SK-N-SH (cell line): ENCODE results near the gene PPP1R14D. TPM values are rescaled to one million over a fixed set of nuclear protein-coding genes. Genes with fewer than 3 reads are reported as not detected.
A peak's percentile ranks its signal among the peaks of the same experiment; 100 is the strongest.

Source experiments
- CTCF ChIA-PET: fragments of 300-600, 350-600 bp; formaldehyde crosslinking; extraction: SDS; loops from one replicate; lab custom pipeline; 2021; lab: Yijun Ruan, JAX
- POLR2A ChIA-PET: fragments of 350-600 bp; sonication (Branson Sonifier 250); formaldehyde crosslinking; extraction: SDS; loops from one replicate; lab custom pipeline; 2020; ENCODE audit warnings: antibody characterized with exemption, inconsistent platforms; lab: Yijun Ruan, JAX
- DNase-seq: peaks from one replicate; pipeline ENCODE4 v3.0.0; 2012
- H2AFZ ChIP-seq: fragments of 200-600 bp; sonication (generic); 2 replicates; pipeline ENCODE4 v1.8.1; 2016; ENCODE audit warnings: antibody characterized with exemption, mild to moderate bottlenecking, low read depth
- H3F3A ChIP-seq: fragments of 200-600 bp; sonication (generic); replicated peaks from 2 replicates; pipeline ENCODE3; 2016; ENCODE audit warnings: antibody characterized with exemption, mild to moderate bottlenecking; ENCODE audit not compliant: insufficient read depth
- H3K27ac ChIP-seq, 2 experiments: fragments of 200-500 bp in 1 of 2; fragments of 200-600 bp in 1 of 2; sonication (Bioruptor generic) in 1 of 2; sonication (generic), shearing (Covaris generic) in 1 of 2; 2 replicates each; pipeline versions ENCODE4 v1.5.1 to v1.6.1; 2014 to 2016; ENCODE audit warnings: low read depth in 2 of 2, inconsistent platforms in 1 of 2, low read length in 1 of 2, mild to moderate bottlenecking in 1 of 2, mixed read lengths in 1 of 2
- H3K27me3 ChIP-seq: fragments of 200-600 bp; sonication (generic), shearing (Covaris generic); 2 replicates; pipeline ENCODE4 v1.6.1; 2016; ENCODE audit warnings: mixed run types; ENCODE audit not compliant: insufficient read depth
- H3K36me3 ChIP-seq, 2 experiments: fragments of 200-500 bp in 1 of 2; fragments of 200-600 bp in 1 of 2; sonication (Bioruptor generic) in 1 of 2; sonication (generic) in 1 of 2; replicated peaks in 1 of 2; 2 replicates each; pipeline versions ENCODE3 to v1.5.1; 2014 to 2016; ENCODE audit warnings: low read length in 1 of 2, mild to moderate bottlenecking in 1 of 2; ENCODE audit not compliant: insufficient read depth in 2 of 2, control insufficient read depth in 1 of 2
- H3K4me1 ChIP-seq, 2 experiments: fragments of 200-500 bp in 1 of 2; fragments of 200-600 bp in 1 of 2; sonication (Bioruptor generic) in 1 of 2; sonication (generic), shearing (Covaris generic) in 1 of 2; 2 replicates each; pipeline versions ENCODE4 v1.5.1 to v1.6.1; 2014 to 2016; ENCODE audit warnings: low read depth in 1 of 2, low read length in 1 of 2, mixed run types in 1 of 2; ENCODE audit not compliant: insufficient read depth in 2 of 2, control insufficient read depth in 1 of 2
- H3K4me2 ChIP-seq: fragments of 200-600 bp; sonication (generic), shearing (Covaris generic); 2 replicates; pipeline ENCODE4 v1.6.1; 2017; ENCODE audit warnings: mixed run types
- H3K4me3 ChIP-seq, 2 experiments: fragments of 200-500 bp in 1 of 2; fragments of 200-600 bp in 1 of 2; sonication (Bioruptor generic) in 1 of 2; sonication (generic), shearing (Covaris generic) in 1 of 2; 2 replicates each; pipeline versions ENCODE4 v1.5.1 to v1.8.1; 2014 to 2016; ENCODE audit warnings: low read depth in 2 of 2, inconsistent platforms in 1 of 2, low read length in 1 of 2, mild to moderate bottlenecking in 1 of 2, mixed read lengths in 1 of 2, moderate library complexity in 1 of 2
- H3K79me2 ChIP-seq: fragments of 200-600 bp; sonication (generic); 2 replicates; pipeline ENCODE4 v1.8.1; 2017; ENCODE audit warnings: mild to moderate bottlenecking; ENCODE audit not compliant: insufficient read depth
- H3K9ac ChIP-seq: fragments of 200-600 bp; sonication (generic); 2 replicates; pipeline ENCODE4 v1.6.1; 2017; ENCODE audit warnings: mixed run types
- H3K9me2 ChIP-seq: fragments of 200-600 bp; sonication (generic); 2 replicates; pipeline ENCODE4 v1.6.1; 2017; ENCODE audit warnings: mixed run types
- H3K9me3 ChIP-seq: fragments of 200-600 bp; sonication (generic); 2 replicates; pipeline ENCODE4 v1.6.1; 2017; ENCODE audit warnings: mixed run types, mild to moderate bottlenecking, moderate library complexity
- H4K20me1 ChIP-seq: fragments of 200-600 bp; sonication (generic); 2 replicates; pipeline ENCODE4 v1.6.1; 2017; ENCODE audit warnings: mild to moderate bottlenecking, mixed run types; ENCODE audit not compliant: insufficient read depth
- EZH2phosphoT487 ChIP-seq: fragments of 200-600 bp; sonication (generic); IDR thresholded peaks from 2 replicates; pipeline ENCODE4 v1.6.1; 2017; ENCODE audit warnings: low read depth, mixed run types, mild to moderate bottlenecking, antibody characterized with exemption, moderate library complexity, borderline replicate concordance
- FOSL2 ChIP-seq: IDR thresholded peaks from 2 replicates; pipeline ENCODE4 v1.4.0; 2012; ENCODE audit warnings: low read depth, mild to moderate bottlenecking, moderate library complexity, borderline replicate concordance
- FOXJ3 ChIP-seq: sonication (generic); formaldehyde crosslinking; IDR thresholded peaks from 2 replicates; pipeline ENCODE4 v1.5.1; 2020; ENCODE audit warnings: mild to moderate bottlenecking, missing genetic modification reagents
- FOXM1 ChIP-seq: IDR thresholded peaks from 2 replicates; pipeline ENCODE4 v1.4.0; 2012; ENCODE audit warnings: low read depth, mild to moderate bottlenecking
- GABPA ChIP-seq: IDR thresholded peaks from 2 replicates; pipeline ENCODE4 v1.4.0; 2012; ENCODE audit warnings: low read depth, mild to moderate bottlenecking
- MEF2A ChIP-seq: IDR thresholded peaks from 2 replicates; pipeline ENCODE4 v1.4.0; 2012; ENCODE audit warnings: low read depth, borderline replicate concordance
- NRF1 ChIP-seq: IDR thresholded peaks from 2 replicates; pipeline ENCODE4 v1.6.1; 2012; ENCODE audit warnings: low read depth, mild to moderate bottlenecking, low read length
- RXRA ChIP-seq: IDR thresholded peaks from 2 replicates; pipeline ENCODE4 v1.4.0; 2012; ENCODE audit warnings: low read depth, mild to moderate bottlenecking, borderline replicate concordance
- SIN3A ChIP-seq: IDR thresholded peaks from 2 replicates; pipeline ENCODE4 v1.6.1; 2012; ENCODE audit warnings: low read depth, mild to moderate bottlenecking, low read length, moderate library complexity, borderline replicate concordance
- SMC3 ChIP-seq: IDR thresholded peaks from 2 replicates; pipeline ENCODE4 v1.6.1; 2012; ENCODE audit warnings: low read depth, low read length, improper control_type of control experiment
- TAF1 ChIP-seq: IDR thresholded peaks from 2 replicates; pipeline ENCODE4 v1.6.1; 2012; ENCODE audit warnings: low read depth, mild to moderate bottlenecking, low read length, moderate library complexity, borderline replicate concordance
- WGBS: methylation state at CpG from one replicate; pipeline ENCODE4 v1.1.6; 2017; ENCODE audit warnings: low lambda C conversion rate; 5-methylcytosine and 5-hydroxymethylcytosine counted together
- polyA plus RNA-seq, 3 experiments: library from polyadenylated mRNA; depleted of rRNA; stranded (reverse); fragments of >200 nt; gene quantifications; 2 replicates each; pipeline ENCODE4 v1.2.3, GENCODE V29; 2012
- TF ChIP-seq, protein P1 (sequence below): fragments of 200-600 bp; sonication (generic); IDR thresholded peaks from 2 replicates; pipeline ENCODE4 v1.6.1; 2017; ENCODE audit warnings: antibody characterized with exemption, mild to moderate bottlenecking, moderate library complexity
- TF ChIP-seq, protein P2 (sequence below): fragments of 150-350 bp; IDR thresholded peaks from 2 replicates; pipeline ENCODE4 v1.6.1; 2016; ENCODE audit warnings: mild to moderate bottlenecking, low read depth, low read length

PPP1R14D gene
- polyA plus RNA-seq, 1 of the 3 experiments (the other 2 are of a cell fraction) = not detected

DNA sequence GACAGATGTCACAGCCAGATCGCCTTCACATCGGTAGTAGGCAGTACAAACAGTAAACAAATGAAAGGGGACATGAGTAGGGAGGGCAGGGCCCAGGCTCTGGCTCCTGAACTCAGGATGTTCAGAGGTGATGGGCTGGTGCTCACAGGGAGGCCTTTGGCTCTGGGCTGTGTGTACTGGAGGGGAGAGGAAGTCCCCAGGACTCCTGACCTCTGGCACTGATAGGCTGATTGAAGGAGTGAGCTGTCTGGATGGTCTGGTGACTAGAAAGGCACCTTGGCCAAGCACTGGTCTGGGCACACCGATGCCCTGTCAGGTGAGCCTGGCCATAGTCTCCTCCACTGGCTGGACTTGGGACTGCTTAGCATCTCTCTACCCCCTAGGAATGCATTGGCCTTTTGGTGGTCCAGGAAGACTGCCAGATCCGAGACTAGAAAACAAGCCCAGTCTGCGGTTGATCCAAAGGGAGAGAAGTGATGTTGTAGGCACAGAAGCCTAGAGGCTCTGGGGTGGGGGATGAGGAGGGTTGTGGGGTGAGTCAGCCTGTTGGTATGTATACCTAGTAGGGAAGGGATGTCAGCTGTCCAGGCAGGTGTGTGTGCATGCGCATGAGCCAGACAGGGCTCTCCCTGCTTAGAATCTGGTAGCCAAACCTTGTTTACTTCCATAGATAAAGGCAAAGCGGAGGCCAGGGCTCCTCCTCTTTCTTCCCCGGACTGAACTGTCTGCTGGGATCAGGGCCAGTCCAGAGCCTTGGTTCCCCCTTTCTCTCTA lies 17.2 kb upstream of the PPP1R14D start:
- H3K27ac ChIP-seq = no peak overlapping the region
- no peak overlapping the region for H3K4me2 ChIP-seq
- H2AFZ ChIP-seq = no peak overlapping the region
- no peaks in the 10 kb centered on the region for H3K79me2 ChIP-seq
- peaks cover 9% of the 10 kb centered on the region; the same call in 1 of the 2 replicates for H3K27me3 ChIP-seq
- TF ChIP-seq GABPA (no peak), EZH2phosphoT487 (no peak), RXRA (no peak), FOSL2 (no peak), FOXM1 (no peak)
- TF ChIP-seq, protein P1, sequence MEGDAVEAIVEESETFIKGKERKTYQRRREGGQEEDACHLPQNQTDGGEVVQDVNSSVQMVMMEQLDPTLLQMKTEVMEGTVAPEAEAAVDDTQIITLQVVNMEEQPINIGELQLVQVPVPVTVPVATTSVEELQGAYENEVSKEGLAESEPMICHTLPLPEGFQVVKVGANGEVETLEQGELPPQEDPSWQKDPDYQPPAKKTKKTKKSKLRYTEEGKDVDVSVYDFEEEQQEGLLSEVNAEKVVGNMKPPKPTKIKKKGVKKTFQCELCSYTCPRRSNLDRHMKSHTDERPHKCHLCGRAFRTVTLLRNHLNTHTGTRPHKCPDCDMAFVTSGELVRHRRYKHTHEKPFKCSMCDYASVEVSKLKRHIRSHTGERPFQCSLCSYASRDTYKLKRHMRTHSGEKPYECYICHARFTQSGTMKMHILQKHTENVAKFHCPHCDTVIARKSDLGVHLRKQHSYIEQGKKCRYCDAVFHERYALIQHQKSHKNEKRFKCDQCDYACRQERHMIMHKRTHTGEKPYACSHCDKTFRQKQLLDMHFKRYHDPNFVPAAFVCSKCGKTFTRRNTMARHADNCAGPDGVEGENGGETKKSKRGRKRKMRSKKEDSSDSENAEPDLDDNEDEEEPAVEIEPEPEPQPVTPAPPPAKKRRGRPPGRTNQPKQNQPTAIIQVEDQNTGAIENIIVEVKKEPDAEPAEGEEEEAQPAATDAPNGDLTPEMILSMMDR = no peak
- TF ChIP-seq, all 33 proteins: peak for 0
- no peak overlapping the region for H3K4me3 ChIP-seq
- POLR2A ChIA-PET = interaction anchor here (1.0 kb wide), 1 partner anchor 13 kb away, joined by 3 read pairs; no protein-coding TSS in a partner anchor
- H4K20me1 ChIP-seq = no peaks in the 10 kb centered on the region
- H3F3A ChIP-seq = peaks cover 3% of the 10 kb centered on the region
- DNase-seq = no peak
- CTCF ChIA-PET = interaction anchor here (0.7 to 8.5 kb wide), 6 partner anchors 12 to 99 kb away, joined by 3 to 120 read pairs (median 6); partner anchors contain the start of genes RHOV and VPS18
- H3K9me2 ChIP-seq = no peaks in the 10 kb centered on the region
- H3K9ac ChIP-seq = no peak overlapping the region
- H3K9me3 ChIP-seq = no peaks in the 10 kb centered on the region
- WGBS = 96% methylated on average over 4 of the region's 8 CpGs
- H3K4me1 ChIP-seq = peaks cover 0 to 17% of the 10 kb centered on the region in 2 experiments; a peak in 1 of 4 replicates
- H3K36me3 ChIP-seq = no peaks in the 10 kb centered on the region

DNA sequence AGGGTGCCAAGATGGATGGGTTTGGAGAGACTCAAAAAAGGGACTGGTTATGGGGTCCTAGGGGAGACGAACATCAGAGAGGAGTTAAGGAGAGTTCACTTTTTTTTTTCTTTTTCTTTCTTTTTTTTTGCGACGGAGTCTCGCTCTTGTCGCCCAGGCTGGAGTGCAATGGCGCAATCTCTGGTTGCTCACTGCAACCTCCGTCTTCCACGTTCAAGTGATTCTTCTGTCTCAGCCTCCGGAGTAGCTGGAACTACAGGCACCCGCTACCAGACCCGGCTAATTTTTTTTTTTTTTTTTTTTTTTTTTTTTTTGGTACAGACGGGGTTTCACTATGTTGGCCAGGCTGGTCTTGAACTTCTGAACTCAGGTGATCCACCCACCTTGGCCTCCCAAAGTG lies 16.5 kb upstream of the PPP1R14D start:
- Histone ChIP-seq H3K9ac (no peak overlapping the region), H3K9me2 (no peaks in the 10 kb centered on the region), H3K9me3 (no peaks in the 10 kb centered on the region), H3K36me3 (no peaks in the 10 kb centered on the region), H3K27me3 (peaks cover 9% of the 10 kb centered on the region; the same call in 1 of the 2 replicates), H3K4me1 (peaks cover 0 to 17% of the 10 kb centered on the region in 2 experiments; a peak in 1 of 4 replicates), H4K20me1 (no peaks in the 10 kb centered on the region), H3F3A (peaks cover 3% of the 10 kb centered on the region), H3K4me3 (no peak overlapping the region), H2AFZ (peak overlapping the region; percentile 40; the same call in 1 of the 2 replicates), H3K27ac (no peak overlapping the region), H3K4me2 (no peak overlapping the region), H3K79me2 (no peaks in the 10 kb centered on the region)
- TF ChIP-seq EZH2phosphoT487 (no peak), TAF1 (no peak), GABPA (no peak), SMC3 (no peak), SIN3A (no peak), MEF2A (no peak), NRF1 (no peak), FOXJ3 (CRISPR knock-in tag) (no peak), FOSL2 (no peak)
- TF ChIP-seq, protein P2, sequence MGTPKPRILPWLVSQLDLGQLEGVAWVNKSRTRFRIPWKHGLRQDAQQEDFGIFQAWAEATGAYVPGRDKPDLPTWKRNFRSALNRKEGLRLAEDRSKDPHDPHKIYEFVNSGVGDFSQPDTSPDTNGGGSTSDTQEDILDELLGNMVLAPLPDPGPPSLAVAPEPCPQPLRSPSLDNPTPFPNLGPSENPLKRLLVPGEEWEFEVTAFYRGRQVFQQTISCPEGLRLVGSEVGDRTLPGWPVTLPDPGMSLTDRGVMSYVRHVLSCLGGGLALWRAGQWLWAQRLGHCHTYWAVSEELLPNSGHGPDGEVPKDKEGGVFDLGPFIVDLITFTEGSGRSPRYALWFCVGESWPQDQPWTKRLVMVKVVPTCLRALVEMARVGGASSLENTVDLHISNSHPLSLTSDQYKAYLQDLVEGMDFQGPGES = no peak
- ChIA-PET CTCF (interaction anchor here (0.8 to 8.5 kb wide), 7 partner anchors 12 to 99 kb away, joined by 3 to 120 read pairs (median 7); partner anchors contain the start of genes RHOV and VPS18), POLR2A (interaction anchor here (1.0 kb wide), 1 partner anchor 13 kb away, joined by 3 read pairs; no protein-coding TSS in a partner anchor)
- 85% methylated on average over 12 of the region's 12 CpGs for WGBS
- DNase-seq = no peak
